Measurements from ENCODE around the gene AKAP7. TPM values are rescaled to one million over a fixed set of nuclear protein-coding genes. Genes with fewer than 3 reads are reported as not detected.
"Not testable (repeated sequence)": the region's sequence is repeated elsewhere in the genome, so short reads cannot be mapped to it uniquely, and the experiment has no call there.

Gene AKAP7
- total RNA-seq = 10 to 100 TPM in 5 of 10 donors, 1 to 10 TPM in 5; 6.7 to 15.4 (median 10.2) TPM
- 1 to 10 TPM; 1.8 to 3.5 TPM for polyA plus RNA-seq
- long read RNA-seq, donor 1, transcript AKAP7-204 (8 exons, 2,954 nt) = major isoform, 9 of 25 reads
- long read RNA-seq, donor 1, partial matches to known transcripts = 0 of 25 reads
- long read RNA-seq, donor 1, other reads (novel, unspliced or antisense) = 13 of 25 reads
- long read RNA-seq, donor 2, transcript AKAP7-204 (8 exons, 2,954 nt) = major isoform, 14 of 40 reads
- long read RNA-seq, donor 2, transcript AKAP7-202 (2 exons, 2,461 nt) = minor isoform, 6 of 40 reads
- long read RNA-seq, donor 2, partial matches to known transcripts = 5 of 40 reads
- long read RNA-seq, donor 2, other reads (novel, unspliced or antisense) = 15 of 40 reads
- long read RNA-seq, donor 3, partial matches to known transcripts = 3 of 10 reads
- long read RNA-seq, donor 3, other reads (novel, unspliced or antisense) = 4 of 10 reads

- intact Hi-C loops (cut with DNase I) = no loop called here
- peak within 1 kb of the TSS; percentile 46 to 87 (median 82) for H3K4me3 ChIP-seq
- H3K27ac ChIP-seq = peak within 1 kb of the TSS; percentile 79 to 93 (median 90)
- no peaks in the 10 kb centered on the region for H3K9me3 ChIP-seq
- no peaks in the 10 kb centered on the region for H3K36me3 ChIP-seq
- H3K27me3 ChIP-seq = no peaks in the 10 kb centered on the region
- peak; percentile 61 to 83 for DNase-seq
- 1% methylated on average over 92 to 99 of the region's 99 CpGs for WGBS, 2 donors
- no peak for TF ChIP-seq CTCF (IDR thresholded peaks at IDR 0.05)
- peak; percentile 82 to 96 (median 91) for ATAC-seq
- peaks cover 0 to 15% (median 10%) of the 10 kb centered on the region in 9 donors for H3K4me1 ChIP-seq
These were observed at the start of gene AKAP7 for GRCh38 chr6:131135244-131136020. Gene AKAP7, plus strand, starts transcription at chr6:131135467. Its CDS starts 297 bp downstream, at chr6:131135764.

DNA sequence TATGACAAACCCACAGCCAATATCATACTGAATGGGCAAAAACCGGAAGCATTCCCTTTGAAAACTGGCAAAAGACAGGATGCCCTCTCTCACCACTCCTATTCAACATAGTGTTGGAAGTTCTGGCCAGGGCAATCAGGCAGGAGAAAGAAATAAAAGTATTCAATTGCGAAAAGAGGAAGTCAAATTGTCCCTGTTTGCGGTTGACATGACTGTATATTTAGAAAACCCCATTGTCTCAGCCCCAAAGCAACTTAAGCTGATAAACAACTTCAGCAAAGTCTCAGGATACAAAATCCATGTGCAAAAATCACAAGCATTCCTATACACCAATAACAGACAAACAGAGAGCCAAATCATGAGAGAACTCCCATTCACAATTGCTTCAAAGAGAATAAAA, 44.9 kb upstream of the AKAP7 start:
- intact Hi-C loops (cut with DNase I); ATAC-seq; DNase-seq; H3K27ac ChIP-seq; H3K27me3 ChIP-seq; H3K36me3 ChIP-seq; H3K4me1 ChIP-seq; H3K4me3 ChIP-seq: not testable (repeated sequence)
- 82 to 84% methylated on average over 3 of the region's 3 CpGs for WGBS, 2 donors
- peaks cover 0 to 56% (median 9%) of the 10 kb centered on the region in 11 donors for H3K9me3 ChIP-seq

- H3K27ac ChIP-seq; H3K36me3 ChIP-seq; DNase-seq; H3K27me3 ChIP-seq; H3K4me1 ChIP-seq; intact Hi-C loops (cut with DNase I); ATAC-seq; H3K4me3 ChIP-seq: not testable (repeated sequence)
- H3K9me3 ChIP-seq = peaks cover 0 to 55% (median 9%) of the 10 kb centered on the region in 11 donors
- WGBS, 2 donors = 88 to 90% methylated on average over 6 of the region's 7 CpGs
These were observed 43.3 kb upstream of the AKAP7 start for GRCh38 chr6:131091944-131092343.

DNA sequence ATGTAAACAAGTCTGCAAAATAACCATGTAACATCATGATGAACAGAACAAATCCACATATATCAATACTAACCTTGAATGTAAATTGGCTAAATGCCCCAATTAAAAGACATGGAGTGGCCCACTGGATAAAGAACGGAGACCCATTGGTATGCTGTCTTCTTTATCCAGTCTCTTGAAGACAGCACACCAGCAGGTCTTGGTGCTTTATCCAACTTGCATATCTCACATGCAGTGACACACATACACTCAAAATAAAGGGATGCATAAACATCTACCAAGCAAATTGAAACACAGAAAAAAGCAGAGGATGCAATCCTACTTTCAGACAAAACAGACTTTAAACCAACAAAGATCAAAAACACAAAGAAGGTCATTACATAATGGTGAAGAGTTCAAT, 41.9 kb upstream of the AKAP7 start:
- WGBS, 2 donors = 93 to 95% methylated on average over 1 of the region's 1 CpG
- Histone ChIP-seq H3K27me3 (no peaks in the 10 kb centered on the region), H3K4me3 (no peak overlapping the region), H3K27ac (no peak overlapping the region), H3K9me3 (peaks cover 0 to 47% (median 9%) of the 10 kb centered on the region in 11 donors), H3K36me3 (no peaks in the 10 kb centered on the region), H3K4me1 (no peaks in the 10 kb centered on the region)
- DNase-seq (no peak), ATAC-seq (no peak)
- TF ChIP-seq CTCF (IDR thresholded peaks at IDR 0.05) = no peak
- intact Hi-C loops (cut with DNase I) = no loop called here

GRCh38 chr6:131096786-131097185, 38.5 kb upstream of the AKAP7 start:
- H3K36me3 ChIP-seq = no peaks in the 10 kb centered on the region
- H3K9me3 ChIP-seq = peaks cover 0 to 54% (median 9%) of the 10 kb centered on the region in 11 donors
- H3K4me3 ChIP-seq = no peak overlapping the region
- intact Hi-C loops (cut with DNase I) = no loop called here
- no peak for TF ChIP-seq CTCF (IDR thresholded peaks at IDR 0.05)
- DNase-seq = no peak
- H3K27ac ChIP-seq = no peak overlapping the region
- no peaks in the 10 kb centered on the region for H3K4me1 ChIP-seq
- 85 to 91% methylated on average over 3 of the region's 3 CpGs for WGBS, 2 donors
- no peak for ATAC-seq
- H3K27me3 ChIP-seq = no peaks in the 10 kb centered on the region
